Measurements from ENCODE around the gene LIG3. TPM values are rescaled to one million over a fixed set of nuclear protein-coding genes. Genes with fewer than 3 reads are reported as not detected.

Gene LIG3
- 35.8 and 41.9 TPM in 2 replicates for total RNA-seq (2012; rRNA removed)
- 28.3 and 36.4 TPM in 2 replicates for polyA plus RNA-seq (2012; rRNA removed)
- polyA plus RNA-seq (2012; cell fraction: cytosol; rRNA removed), result 18.8 and 24.6 TPM in 2 replicates
- 34.5 and 61.5 TPM in 2 replicates for polyA plus RNA-seq (2012; cell fraction: nucleus; rRNA removed; ENCODE audit: low replicate concordance)
- percentile 74 among the genes with signal in this experiment for Bru-seq, nascent RNA
- BruChase-seq, experiment 1, labeled RNA remaining after a 6-hour chase, result percentile 76 among the genes with signal in this experiment
- BruChase-seq, experiment 2, labeled RNA remaining after a 2-hour chase, result percentile 71 among the genes with signal in this experiment
- long read RNA-seq, full-length matches to known transcripts, result 8 of 22 reads
- long read RNA-seq, partial matches to known transcripts, result 5 of 22 reads
- long read RNA-seq, other reads (novel, unspliced or antisense), result 9 of 22 reads

GRCh38 chr17:34980353-34980680 is at the start of gene LIG3:
Gene LIG3, plus strand, starts transcription at chr17:34980512. Its CDS starts 2,494 bp downstream, at chr17:34983006.
- Histone ChIP-seq H4K5ac (ENCODE audit: low read depth, low read length) (peak within 1 kb of the TSS; percentile 86), H3K9ac (ENCODE audit: low read depth, low read length) (peak within 1 kb of the TSS; percentile 89), H2BK20ac (ENCODE audit: low read depth, low read length) (no peak within 1 kb of the TSS), H4K91ac (ENCODE audit: insufficient read depth, low read depth, low read length) (peak within 1 kb of the TSS; percentile 95), H3K9me3 (ENCODE audit: control insufficient read depth, insufficient read depth, low read length) (no peaks in the 10 kb centered on the region), H3K4me2 (ENCODE audit: low read depth, low read length) (peak within 1 kb of the TSS; percentile 85), H3K4ac (ENCODE audit: low read depth, low read length) (peak within 1 kb of the TSS; percentile 98), H4K8ac (ENCODE audit: low read depth in 2 of 2, low read length in 2 of 2) (peak within 1 kb of the TSS; percentile 68 to 94), H4K20me1 (ENCODE audit: insufficient read depth, low read length) (no peaks in the 10 kb centered on the region), H3K27ac (ENCODE audit: insufficient read depth, low read length) (peak within 1 kb of the TSS; percentile 96), H3K4me1 (ENCODE audit: control insufficient read depth, insufficient read depth, low read length) (peaks cover 7% of the 10 kb centered on the region), H2AK9ac (replicated peaks; ENCODE audit: low read depth, low read length, poor library complexity) (peak within 1 kb of the TSS; percentile 99), H3K18ac (ENCODE audit: low read depth, low read length) (peak within 1 kb of the TSS; percentile 74), H3K27me3 (ENCODE audit: control insufficient read depth, insufficient read depth, low read length) (no peaks in the 10 kb centered on the region), H2BK120ac (ENCODE audit: low read depth, low read length) (peak within 1 kb of the TSS; percentile 95), H3K79me1 (ENCODE audit: low read depth in 1 of 2, low read length in 2 of 2) (peaks cover 16 to 27% of the 10 kb centered on the region in 2 experiments), H3K4me3 (ENCODE audit: insufficient read depth, low read depth, low read length) (peak within 1 kb of the TSS; percentile 91), H2AFZ (replicated peaks; ENCODE audit: low read length, poor library complexity) (peak within 1 kb of the TSS; percentile 99), H2BK5ac (ENCODE audit: low read depth, low read length, poor library complexity, severe bottlenecking) (peak within 1 kb of the TSS; percentile 99), H3K9me1 (ENCODE audit: insufficient read depth, low read length) (0 out of 2 replicates have a peak, but pooled peaks cover 3% of the 10 kb centered on the region), H3K36me3 (ENCODE audit: control insufficient read depth, insufficient read depth, low read length) (peaks cover 4% of the 10 kb centered on the region; the same call in 1 of the 2 replicates), H3K56ac (ENCODE audit: extremely low read depth, insufficient read depth, low read length) (peak within 1 kb of the TSS; percentile 79), H3K23ac (ENCODE audit: low read depth, low read length) (peak within 1 kb of the TSS; percentile 82), H2BK15ac (ENCODE audit: low read depth, low read length) (peak within 1 kb of the TSS; percentile 62; the same call in 1 of the 3 replicates), H3K14ac (replicated peaks; ENCODE audit: low read depth, low read length) (peak within 1 kb of the TSS; percentile 95), H2AK5ac (ENCODE audit: low read depth, low read length) (peak within 1 kb of the TSS; percentile 24)
- 0% methylated on average over 25 of the region's 39 CpGs; no CpG with 5 or more reads in 1 of the 2 experiments for WGBS, 2 experiments (ENCODE audit: extremely low coverage in 2 of 2, insufficient read length in 1 of 2)
- ChIA-PET CTCF (no interaction called here), POLR2A (ENCODE audit: unreplicated experiment) (interaction anchor here (1.2 kb wide), 1 partner anchor 12 kb away, joined by 4 read pairs; no protein-coding TSS in a partner anchor)
- dilution Hi-C loops (cut with HindIII; ENCODE audit: low sequenced_read_pairs, unreplicated experiment), result no loop called here
- DNase-seq, result peak; percentile 92
- intact Hi-C loops (cut with micrococcal nuclease), result loop anchor here (1.0 to 5.0 kb wide), 2 partner anchors 19 to 137 kb away; partner anchors contain the start of genes CCT6B, RAD51D and ZNF830
- TF ChIP-seq RCOR1 (IDR thresholded peaks at IDR 0.05; ENCODE audit: insufficient replicate concordance, low read length), result no peak
- no peak for TF ChIP-seq ELK1 (IDR thresholded peaks at IDR 0.05; ENCODE audit: borderline replicate concordance, low read depth, low read length)
- TF ChIP-seq MAFK (IDR thresholded peaks at IDR 0.05; ENCODE audit: low read depth, low read length), result no peak
- TF ChIP-seq CEBPB (IDR thresholded peaks at IDR 0.05; ENCODE audit: low read depth, low read length), result peak; percentile 59
- no peak for TF ChIP-seq CHD1 (IDR thresholded peaks at IDR 0.05; ENCODE audit: low read depth, low read length)
- no peak for TF ChIP-seq FOS (IDR thresholded peaks at IDR 0.05; ENCODE audit: low read depth, low read length)
- TF ChIP-seq SMC3 (IDR thresholded peaks at IDR 0.05; ENCODE audit: low read depth, low read length), result no peak
- TF ChIP-seq RFX5 (IDR thresholded peaks at IDR 0.05; ENCODE audit: low read depth, low read length), result no peak
- TF ChIP-seq USF2 (IDR thresholded peaks at IDR 0.05; ENCODE audit: low read depth, low read length), result peak; percentile 94
- TF ChIP-seq MAZ (IDR thresholded peaks at IDR 0.05; ENCODE audit: borderline replicate concordance, low read depth, low read length), result peak; percentile 62; the same call in 1 of the 2 replicates
- TF ChIP-seq BHLHE40 (IDR thresholded peaks at IDR 0.05; ENCODE audit: low read depth, low read length), result peak; percentile 56
- TF ChIP-seq RAD21 (IDR thresholded peaks at IDR 0.05; ENCODE audit: low read length), result no peak
- peak; percentile 100 for TF ChIP-seq MXI1 (IDR thresholded peaks at IDR 0.05; ENCODE audit: borderline replicate concordance, low read depth, low read length)
- TF ChIP-seq NFE2L2 (IDR thresholded peaks at IDR 0.05; ENCODE audit: low read depth, low read length), result no peak
- peak; percentile 87 for TF ChIP-seq POLR2A (IDR thresholded peaks at IDR 0.05; ENCODE audit: low read depth, low read length)
- ATAC-seq (ENCODE audit: low read depth), result peak; percentile 78
- in situ Hi-C loops (cut with MboI; ENCODE audit: low sequenced_read_pairs), result loop anchor here (25.0 kb wide), 1 partner anchor 607 kb away; the partner anchor contains the start of genes AP2B1 and PEX12
- BruUV-seq (replicated peaks), result no TSS peak
